HFFc6 (cell line): ENCODE measurements around the gene LRRC71. TPM values are rescaled to one million over a fixed set of nuclear protein-coding genes. Genes with fewer than 3 reads are reported as not detected.

Experiments
- DNase-seq: peaks from one replicate; pipeline ENCODE4 v3.0.0-alpha.2; 2018
- H3K27ac Mint-ChIP-seq: 2 replicates; pipeline ENCODE4 v1.8.0; 2020; ENCODE audit warnings: mild to moderate bottlenecking, mixed read lengths
- H3K27me3 Mint-ChIP-seq: 2 replicates; pipeline ENCODE4 v1.8.0; 2021; ENCODE audit warnings: mild to moderate bottlenecking, moderate library complexity, mixed read lengths; ENCODE audit not compliant: insufficient read depth
- H3K36me3 Mint-ChIP-seq: 2 replicates; pipeline ENCODE4 v1.8.0; 2021; ENCODE audit warnings: low read depth, mixed read lengths
- H3K4me1 Mint-ChIP-seq: 2 replicates; pipeline ENCODE4 v1.8.0; 2020; ENCODE audit warnings: low read depth, mixed read lengths
- H3K4me3 Mint-ChIP-seq: 2 replicates; pipeline ENCODE4 v1.8.0; 2020; ENCODE audit warnings: mild to moderate bottlenecking, moderate library complexity, mixed read lengths
- H3K9me3 Mint-ChIP-seq: 2 replicates; pipeline ENCODE4 v1.8.0; 2020; ENCODE audit warnings: mild to moderate bottlenecking, mixed read lengths
- total RNA-seq, 6 experiments: library from RNA; stranded (reverse); fragmentation: NEBNext Ultra II Directional; extraction: Animal tissue kit (Norgen Biotek cat#: 25700); gene quantifications; 2 replicates in 1 of 6; 3 replicates in 5 of 6; pipeline ENCODE4 v1.2.3, GENCODE V29; 2021
- TF ChIP-seq, protein P1 (sequence below): fragments of 200-600 bp; sonication (generic); IDR thresholded peaks from 2 replicates; pipeline ENCODE4 v1.5.0; 2021; ENCODE audit warnings: antibody characterized with exemption, mild to moderate bottlenecking

Gene LRRC71
- total RNA-seq, 6 experiments from 2014 or later, result 0.13 to 0.46 (median 0.41) TPM; not detected in 2

DNA sequence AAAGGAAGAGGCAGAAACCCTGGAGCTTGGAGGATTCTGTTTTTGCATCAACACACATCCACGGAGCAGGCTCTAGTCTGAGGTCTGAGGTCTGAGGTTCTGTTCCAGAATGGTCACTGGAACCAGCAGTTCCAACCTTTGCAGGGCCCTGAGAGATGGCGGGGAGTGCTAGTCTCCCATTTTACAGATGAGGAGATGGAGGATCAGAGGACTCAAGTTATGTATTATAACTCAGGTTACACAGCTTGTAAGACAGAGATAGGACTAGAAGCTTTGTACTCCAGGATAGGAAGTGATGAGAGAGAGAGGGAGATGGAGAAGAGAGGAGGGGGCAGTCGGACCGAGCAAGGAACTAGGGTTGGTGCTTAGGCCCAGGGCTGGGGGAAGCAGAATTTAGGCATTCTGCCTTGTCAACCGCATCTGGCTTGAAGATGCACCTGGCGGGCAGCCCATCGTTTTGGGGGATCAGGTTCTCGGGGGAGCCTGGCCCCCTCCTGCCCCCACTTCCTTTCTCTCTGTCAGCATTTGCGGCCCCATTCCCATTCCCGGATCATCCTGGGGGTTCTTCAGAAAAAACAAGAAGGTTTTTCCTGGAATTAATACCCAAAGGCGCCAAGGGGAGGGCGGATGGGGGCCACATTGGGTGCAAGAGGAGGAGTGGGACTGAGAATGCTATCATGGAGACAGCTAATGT lies 21.3 kb upstream of the LRRC71 start:
- peaks cover 74% of the 10 kb centered on the region for H3K4me1 Mint-ChIP-seq
- no peak for DNase-seq
- no peaks in the 10 kb centered on the region for H3K9me3 Mint-ChIP-seq
- H3K4me3 Mint-ChIP-seq, result no peak overlapping the region
- peaks cover 1% of the 10 kb centered on the region for H3K27me3 Mint-ChIP-seq
- TF ChIP-seq, protein P1, sequence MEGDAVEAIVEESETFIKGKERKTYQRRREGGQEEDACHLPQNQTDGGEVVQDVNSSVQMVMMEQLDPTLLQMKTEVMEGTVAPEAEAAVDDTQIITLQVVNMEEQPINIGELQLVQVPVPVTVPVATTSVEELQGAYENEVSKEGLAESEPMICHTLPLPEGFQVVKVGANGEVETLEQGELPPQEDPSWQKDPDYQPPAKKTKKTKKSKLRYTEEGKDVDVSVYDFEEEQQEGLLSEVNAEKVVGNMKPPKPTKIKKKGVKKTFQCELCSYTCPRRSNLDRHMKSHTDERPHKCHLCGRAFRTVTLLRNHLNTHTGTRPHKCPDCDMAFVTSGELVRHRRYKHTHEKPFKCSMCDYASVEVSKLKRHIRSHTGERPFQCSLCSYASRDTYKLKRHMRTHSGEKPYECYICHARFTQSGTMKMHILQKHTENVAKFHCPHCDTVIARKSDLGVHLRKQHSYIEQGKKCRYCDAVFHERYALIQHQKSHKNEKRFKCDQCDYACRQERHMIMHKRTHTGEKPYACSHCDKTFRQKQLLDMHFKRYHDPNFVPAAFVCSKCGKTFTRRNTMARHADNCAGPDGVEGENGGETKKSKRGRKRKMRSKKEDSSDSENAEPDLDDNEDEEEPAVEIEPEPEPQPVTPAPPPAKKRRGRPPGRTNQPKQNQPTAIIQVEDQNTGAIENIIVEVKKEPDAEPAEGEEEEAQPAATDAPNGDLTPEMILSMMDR, result no peak
- H3K27ac Mint-ChIP-seq, result no peak overlapping the region; the same call in 1 of the 2 replicates
- peaks cover 7% of the 10 kb centered on the region; the same call in 1 of the 2 replicates for H3K36me3 Mint-ChIP-seq

DNA sequence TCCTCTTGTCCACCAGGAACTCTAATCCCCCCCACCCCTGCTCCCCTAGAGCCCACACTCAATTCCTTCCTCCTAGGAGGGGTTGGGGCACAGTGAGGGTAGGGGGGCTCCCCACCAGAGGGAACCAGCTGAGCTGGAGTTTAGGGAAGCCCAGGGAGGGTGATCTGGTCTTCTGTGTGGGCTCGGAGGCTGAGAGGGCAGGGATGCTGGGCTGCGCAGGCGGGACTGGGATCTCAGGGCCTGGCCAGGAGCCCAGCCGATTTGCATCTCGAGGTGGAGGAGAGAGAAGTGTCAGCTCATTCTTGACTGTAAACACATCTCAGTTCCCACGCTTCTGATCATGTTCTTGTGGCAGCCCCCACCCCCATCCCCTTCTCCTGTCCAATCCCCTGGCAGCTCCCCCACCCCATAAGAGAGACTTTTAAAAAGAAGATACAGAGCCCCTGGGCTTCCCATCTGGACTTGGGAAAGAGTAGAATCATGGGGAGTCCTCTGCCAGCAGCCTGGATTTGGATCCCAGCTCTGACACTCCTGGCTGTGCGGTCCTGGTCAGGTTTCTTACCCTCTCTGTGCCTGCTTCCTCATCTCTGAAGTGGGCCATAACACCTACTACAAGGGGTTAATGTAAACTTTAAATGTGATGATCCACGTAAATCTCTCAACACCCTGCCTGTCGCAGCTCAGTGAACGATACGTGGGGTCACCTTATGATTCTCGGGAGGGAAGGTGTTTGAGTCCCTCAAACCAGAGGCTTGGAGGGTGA lies 20.3 kb upstream of the LRRC71 start:
- TF ChIP-seq, protein P1, result no peak
- H3K4me3 Mint-ChIP-seq, result no peak overlapping the region
- H3K4me1 Mint-ChIP-seq, result peaks cover 64% of the 10 kb centered on the region
- H3K36me3 Mint-ChIP-seq, result peaks cover 7% of the 10 kb centered on the region; the same call in 1 of the 2 replicates
- no peak for DNase-seq
- no peak overlapping the region for H3K27ac Mint-ChIP-seq
- peaks cover 1% of the 10 kb centered on the region for H3K27me3 Mint-ChIP-seq
- no peaks in the 10 kb centered on the region for H3K9me3 Mint-ChIP-seq

- Mint-ChIP-seq H3K9me3 (no peaks in the 10 kb centered on the region), H3K36me3 (peaks cover 7% of the 10 kb centered on the region; the same call in 1 of the 2 replicates), H3K27ac (no peak overlapping the region), H3K4me1 (peaks cover 55% of the 10 kb centered on the region), H3K4me3 (no peak overlapping the region), H3K27me3 (peaks cover 6% of the 10 kb centered on the region)
- DNase-seq, result no peak
- TF ChIP-seq, protein P1, result no peak
These were observed 19.4 kb upstream of the LRRC71 start for GRCh38 chr1:156900896-156901589.

DNA sequence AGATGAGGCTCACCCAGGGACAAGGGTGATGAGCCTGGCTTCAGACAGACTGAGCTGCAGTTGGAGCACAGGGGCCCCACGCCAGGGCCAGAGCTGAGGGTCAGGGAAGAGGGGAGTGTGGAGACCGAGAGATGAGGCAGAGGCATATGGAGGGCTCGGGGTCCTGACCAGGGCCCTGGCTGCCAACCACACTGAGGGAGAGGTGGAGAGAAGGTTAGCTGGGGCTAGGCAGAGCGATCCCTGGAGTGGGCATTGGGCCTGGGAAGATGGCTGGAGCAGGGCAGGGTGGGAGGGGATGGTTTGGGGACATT lies 18.9 kb upstream of the LRRC71 start:
- Mint-ChIP-seq H3K4me1 (peaks cover 50% of the 10 kb centered on the region), H3K36me3 (peaks cover 7% of the 10 kb centered on the region; the same call in 1 of the 2 replicates), H3K4me3 (no peak overlapping the region), H3K27ac (no peak overlapping the region), H3K27me3 (peaks cover 6% of the 10 kb centered on the region), H3K9me3 (no peaks in the 10 kb centered on the region)
- DNase-seq, result no peak
- TF ChIP-seq, protein P1, result no peak

DNA sequence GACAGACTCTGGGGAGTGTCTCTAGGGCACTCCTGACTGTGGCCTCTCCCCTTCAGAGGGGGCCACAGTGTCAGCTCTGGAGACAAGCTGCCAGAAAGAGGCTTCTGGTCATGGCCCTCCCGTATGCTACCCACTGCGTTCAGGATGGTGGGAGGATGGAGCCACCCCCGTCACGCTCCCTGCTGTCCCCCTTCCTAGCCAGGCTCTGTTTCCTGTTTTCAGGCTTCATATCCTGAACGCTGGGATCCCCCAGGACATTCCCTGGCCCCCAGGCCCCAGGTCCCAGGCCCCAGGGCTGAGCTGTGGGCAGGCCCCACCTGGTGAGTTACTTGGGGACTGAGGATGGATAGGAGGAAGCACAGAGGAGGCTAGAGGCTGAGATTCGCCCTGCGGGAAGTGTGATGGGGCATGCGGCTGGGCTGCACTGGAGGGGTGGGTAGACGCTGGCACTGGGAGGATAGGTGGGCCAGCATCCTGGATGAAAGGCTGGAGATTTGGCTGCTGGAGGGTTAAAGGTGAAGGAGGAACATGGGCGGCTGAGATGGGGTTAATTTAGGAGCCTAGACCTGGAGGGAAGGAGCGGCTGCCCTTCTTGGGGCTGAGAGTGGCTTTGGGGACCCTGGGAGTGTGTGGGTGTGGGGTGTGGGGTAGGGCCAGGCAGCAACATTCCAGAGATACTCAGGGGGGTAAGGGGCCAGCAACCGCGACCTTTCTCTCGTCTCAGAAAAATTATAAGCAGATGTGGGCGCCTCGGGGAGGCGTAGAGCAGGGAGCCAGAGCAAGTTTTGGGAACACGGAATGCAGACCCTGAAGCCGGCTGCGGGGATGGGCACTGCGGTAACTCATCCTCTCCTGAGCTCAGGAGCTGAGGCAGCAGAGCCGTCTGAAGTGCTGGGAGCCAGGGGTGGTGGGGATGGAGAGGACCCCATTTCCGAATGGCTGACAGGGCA lies 18.2 kb upstream of the LRRC71 start:
- H3K4me1 Mint-ChIP-seq, result peaks cover 50% of the 10 kb centered on the region

More for the DNA sequence above, 18.2 kb upstream of the LRRC71 start:
- Mint-ChIP-seq H3K27me3 (peaks cover 6% of the 10 kb centered on the region), H3K36me3 (peaks cover 7% of the 10 kb centered on the region; the same call in 1 of the 2 replicates), H3K4me3 (no peak overlapping the region; the same call in none of the 2 replicates), H3K9me3 (no peaks in the 10 kb centered on the region), H3K27ac (no peak overlapping the region)
- DNase-seq, result no peak
- TF ChIP-seq, protein P1, result no peak
